MM.1S (cell line): ENCODE measurements around the gene APBB1.

Source experiments
- DNase-seq: peaks from one replicate; pipeline ENCODE4 v3.0.0-alpha.2; 2015
- H2AFZ ChIP-seq: fragments of 300-600 bp; sonication (generic); 2 replicates; pipeline ENCODE4 v1.6.0; 2016; ENCODE audit warnings: antibody characterized with exemption, low read length
- H3F3A ChIP-seq: fragments of 300-600 bp; sonication (generic); 2 replicates; pipeline ENCODE4 v1.6.1; 2016; ENCODE audit warnings: mild to moderate bottlenecking, antibody characterized with exemption, low read length, moderate library complexity, mixed read lengths; ENCODE audit not compliant: insufficient read depth
- H3K27ac ChIP-seq: fragments of 300-600 bp; sonication (generic); 2 replicates; pipeline ENCODE4 v1.5.1; 2016; ENCODE audit warnings: mild to moderate bottlenecking, low read length
- H3K27me3 ChIP-seq: fragments of 300-600 bp; sonication (generic); replicated peaks from 2 replicates; pipeline ENCODE4 v1.6.0; 2016; ENCODE audit warnings: low read length; ENCODE audit not compliant: insufficient read depth
- H3K36me3 ChIP-seq: fragments of 300-600 bp; sonication (generic); replicated peaks from 2 replicates; pipeline ENCODE4 v1.6.1; 2016; ENCODE audit warnings: mild to moderate bottlenecking, low read length, mixed read lengths; ENCODE audit not compliant: insufficient read depth
- H3K4me1 ChIP-seq: fragments of 300-600 bp; sonication (generic); 2 replicates; pipeline ENCODE4 v1.6.1; 2016; ENCODE audit warnings: low read length, mixed read lengths
- H3K4me2 ChIP-seq: fragments of 300-600 bp; sonication (generic); 2 replicates; pipeline ENCODE4 v1.6.0; 2016; ENCODE audit warnings: low read depth, low read length
- H3K4me3 ChIP-seq: fragments of 300-600 bp; sonication (generic); 2 replicates; pipeline ENCODE4 v1.5.1; 2016; ENCODE audit warnings: low read length, mixed read lengths
- H3K79me2 ChIP-seq: fragments of 300-600 bp; sonication (generic); 2 replicates; pipeline ENCODE4 v1.6.1; 2016; ENCODE audit warnings: mixed run types, low read length, mixed read lengths
- H3K9ac ChIP-seq: fragments of 300-600 bp; sonication (generic); 2 replicates; pipeline ENCODE4 v1.6.1; 2016; ENCODE audit warnings: low read length, mixed read lengths
- H3K9me2 ChIP-seq: fragments of 300-600 bp; sonication (generic); replicated peaks from 2 replicates; pipeline ENCODE4 v1.6.1; 2016; ENCODE audit warnings: mild to moderate bottlenecking, low read length, mixed read lengths; ENCODE audit not compliant: insufficient read depth
- H3K9me3 ChIP-seq: fragments of 300-600 bp; sonication (generic); replicated peaks from 2 replicates; pipeline ENCODE4 v1.6.1; 2016; ENCODE audit warnings: mild to moderate bottlenecking, low read length, mixed read lengths; ENCODE audit not compliant: insufficient read depth
- H4K20me1 ChIP-seq: fragments of 300-600 bp; sonication (generic); 2 replicates; pipeline ENCODE4 v1.6.1; 2016; ENCODE audit warnings: mild to moderate bottlenecking, low read length, moderate library complexity, mixed read lengths; ENCODE audit not compliant: insufficient read depth
- CTCF ChIP-seq: fragments of 300-600 bp; sonication (generic); IDR thresholded peaks from 2 replicates; pipeline ENCODE4 v1.5.1; 2016; ENCODE audit warnings: antibody characterized with exemption, low read length, mixed read lengths
- EZH2 ChIP-seq: fragments of 300-600 bp; sonication (generic); optimal IDR thresholded peaks from 2 replicates; pipeline ENCODE3; 2017; ENCODE audit warnings: low read depth, mild to moderate bottlenecking, antibody characterized with exemption, low read length, mixed read lengths
- EZH2phosphoT487 ChIP-seq: fragments of 300-600 bp; sonication (generic); IDR thresholded peaks from 2 replicates; pipeline ENCODE4 v1.6.1; 2018; ENCODE audit warnings: antibody characterized with exemption, low read length

Gene APBB1

GRCh38 chr11:6371825-6372224, 47.1 kb downstream of the APBB1 start:
- no peak for DNase-seq
- H3K4me1 ChIP-seq: no peaks in the 10 kb centered on the region
- H2AFZ ChIP-seq: no peak overlapping the region
- no peak overlapping the region for H3K4me2 ChIP-seq
- no peaks in the 10 kb centered on the region for H4K20me1 ChIP-seq
- no peaks in the 10 kb centered on the region for H3K27me3 ChIP-seq
- H3K9me2 ChIP-seq: no peaks in the 10 kb centered on the region
- no peak for TF ChIP-seq CTCF
- TF ChIP-seq EZH2phosphoT487: no peak
- TF ChIP-seq EZH2: no peak
- H3K4me3 ChIP-seq: no peak overlapping the region
- H3F3A ChIP-seq: no peaks in the 10 kb centered on the region
- H3K9ac ChIP-seq: no peak overlapping the region
- H3K79me2 ChIP-seq: no peaks in the 10 kb centered on the region
- no peaks in the 10 kb centered on the region for H3K9me3 ChIP-seq
- no peak overlapping the region for H3K27ac ChIP-seq
- H3K36me3 ChIP-seq: no peaks in the 10 kb centered on the region

DNA sequence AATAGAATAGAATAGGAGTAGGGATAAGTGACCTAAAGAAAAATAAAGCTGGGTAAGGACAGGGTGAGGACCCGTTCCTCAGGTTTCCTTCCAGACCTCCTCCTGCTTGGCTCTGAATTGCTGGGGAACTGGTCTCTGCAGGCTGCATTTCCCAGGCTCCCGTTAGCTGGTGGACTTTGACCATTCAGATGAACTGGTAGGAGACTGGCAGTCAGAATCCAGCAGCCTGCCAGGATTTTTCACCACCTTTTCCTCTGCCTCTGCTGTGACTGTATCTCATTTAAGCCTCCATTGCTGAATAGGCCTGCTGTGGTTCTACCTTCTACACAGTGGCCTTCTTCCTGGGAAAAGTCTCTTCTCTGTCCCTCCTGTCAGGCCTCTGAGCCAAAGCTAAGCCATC, 53.2 kb downstream of the APBB1 start:
- no peak overlapping the region for H3K4me2 ChIP-seq
- no peaks in the 10 kb centered on the region for H3F3A ChIP-seq
- H3K9ac ChIP-seq: no peak overlapping the region
- no peak overlapping the region for H2AFZ ChIP-seq
- no peaks in the 10 kb centered on the region for H3K27me3 ChIP-seq
- H3K9me3 ChIP-seq: no peaks in the 10 kb centered on the region
- H3K36me3 ChIP-seq: no peaks in the 10 kb centered on the region
- TF ChIP-seq EZH2 (no peak), EZH2phosphoT487 (no peak), CTCF (no peak)
- H3K79me2 ChIP-seq: no peaks in the 10 kb centered on the region
- H4K20me1 ChIP-seq: no peaks in the 10 kb centered on the region
- no peaks in the 10 kb centered on the region for H3K9me2 ChIP-seq
- H3K4me3 ChIP-seq: no peak overlapping the region
- no peaks in the 10 kb centered on the region for H3K4me1 ChIP-seq
- H3K27ac ChIP-seq: no peak overlapping the region
- no peak for DNase-seq

DNA sequence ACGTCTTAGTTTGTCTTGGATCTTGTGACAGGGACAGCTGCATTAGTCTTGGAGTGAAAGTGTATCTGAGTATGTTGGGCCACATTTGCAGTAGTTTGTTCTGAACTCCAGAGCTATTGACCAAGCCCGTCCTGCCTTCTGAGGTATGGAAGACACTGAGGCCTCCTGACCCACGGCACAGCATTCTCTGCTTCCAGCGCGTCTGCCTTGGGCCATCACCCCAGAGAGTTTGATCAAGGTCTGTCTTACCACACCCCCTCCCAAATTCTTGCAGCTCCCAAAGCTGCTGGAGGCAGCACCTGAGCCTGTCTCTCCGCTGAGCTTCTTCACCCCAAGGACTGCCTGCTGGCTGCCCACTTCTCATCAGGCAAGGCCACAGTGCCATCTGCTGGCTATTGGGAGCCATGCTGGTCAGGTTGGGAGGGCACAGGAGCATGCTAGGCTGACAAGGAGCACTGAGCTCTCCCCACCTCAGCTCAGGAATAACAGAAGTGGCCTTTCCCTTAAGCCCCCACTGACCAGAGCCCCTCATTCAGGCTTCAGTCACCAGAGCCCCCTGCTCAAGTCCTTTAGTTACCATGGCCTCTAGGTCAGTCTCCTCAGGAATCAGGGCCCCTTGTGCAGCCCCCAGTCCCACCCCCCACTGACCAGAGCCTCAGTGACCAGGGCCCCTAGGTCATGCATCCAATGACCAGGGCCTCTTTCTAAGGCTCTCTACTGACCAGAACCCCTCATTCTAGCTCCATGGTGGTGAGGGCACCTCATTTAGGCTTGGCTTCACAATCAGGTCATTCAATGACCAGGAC, 55.8 kb downstream of the APBB1 start:
- H3K9me2 ChIP-seq: no peaks in the 10 kb centered on the region
- no peaks in the 10 kb centered on the region for H3K4me1 ChIP-seq
- TF ChIP-seq CTCF (peak; percentile 93), EZH2 (no peak)
- no peaks in the 10 kb centered on the region for H3K9me3 ChIP-seq
- no peak overlapping the region for H2AFZ ChIP-seq
- H3K36me3 ChIP-seq: no peaks in the 10 kb centered on the region
- H3K27me3 ChIP-seq: no peaks in the 10 kb centered on the region
- no peak overlapping the region for H3K4me3 ChIP-seq
- H4K20me1 ChIP-seq: no peaks in the 10 kb centered on the region
- H3K79me2 ChIP-seq: no peaks in the 10 kb centered on the region
- H3K27ac ChIP-seq: no peak overlapping the region
- H3K9ac ChIP-seq: no peak overlapping the region
- DNase-seq: peak; percentile 66
- no peak overlapping the region for H3K4me2 ChIP-seq
- no peaks in the 10 kb centered on the region for H3F3A ChIP-seq
